A673 (cell line): ENCODE measurements around the gene SMOC2. TPM values are rescaled to one million over a fixed set of nuclear protein-coding genes. Genes with fewer than 3 reads are reported as not detected.
"Not testable (repeated sequence)": the region's sequence is repeated elsewhere in the genome, so short reads cannot be mapped to it uniquely, and the experiment has no call there.

Source experiments
- BruUV-seq: library from RNA; stranded (reverse); fragments of 400-500 nt; replicated peaks from 2 replicates; lab custom pipeline; 2021; lab: Mats Ljungman, UMichigan
- CTCF ChIA-PET: fragments of 300-600 bp; sonication (Branson Sonifier 250); formaldehyde crosslinking; loops from one replicate; lab custom pipeline; 2022; ENCODE audit warnings: antibody characterized with exemption; lab: Charles Lee
- POLR2A ChIA-PET: fragments of 300-600 bp; sonication (Branson Sonifier 250); formaldehyde crosslinking; loops from one replicate; lab custom pipeline; 2022; ENCODE audit warnings: antibody characterized with exemption; ENCODE audit not compliant: low non-redundant PET; lab: Charles Lee
- DNase-seq: peaks from one replicate; pipeline ENCODE4 v3.0.0-alpha.2; 2015; ENCODE audit warnings: low spot score
- H3K27ac ChIP-seq: fragments of 200-600 bp; sonication (generic); 2 replicates; pipeline ENCODE4 v1.5.1; 2016; ENCODE audit warnings: mixed run types, low read depth, mild to moderate bottlenecking, mixed read lengths, antibody characterized with exemption, low read length; ENCODE audit not compliant: poor library complexity, severe bottlenecking
- H3K27me3 ChIP-seq: fragments of 200-600 bp; sonication (generic); replicated peaks from 2 replicates; pipeline ENCODE4 v1.6.1; 2017; ENCODE audit warnings: mixed run types, low read depth, mild to moderate bottlenecking, mixed read lengths, antibody characterized with exemption, low read length; ENCODE audit not compliant: insufficient read depth, poor library complexity
- H3K36me3 ChIP-seq: fragments of 200-600 bp; sonication (generic); 2 replicates; pipeline ENCODE4 v1.6.1; 2016; ENCODE audit warnings: mixed run types, mild to moderate bottlenecking, mixed read lengths, antibody characterized with exemption, low read length; ENCODE audit not compliant: insufficient read depth, poor library complexity, severe bottlenecking
- H3K4me1 ChIP-seq: fragments of 200-600 bp; sonication (generic); 2 replicates; pipeline ENCODE4 v1.6.1; 2017; ENCODE audit warnings: mixed run types, mild to moderate bottlenecking, mixed read lengths, antibody characterized with exemption, low read length; ENCODE audit not compliant: insufficient read depth, poor library complexity, severe bottlenecking
- H3K4me3 ChIP-seq: fragments of 200-600 bp; sonication (generic); 2 replicates; pipeline ENCODE4 v1.5.1; 2016; ENCODE audit warnings: low read depth, mixed run types, mild to moderate bottlenecking, mixed read lengths, low read length; ENCODE audit not compliant: poor library complexity, severe bottlenecking
- H3K9me3 ChIP-seq: fragments of 200-600 bp; sonication (generic); 2 replicates; pipeline ENCODE4 v1.6.1; 2016; ENCODE audit warnings: mixed run types, low read depth, mild to moderate bottlenecking, mixed read lengths, antibody characterized with exemption, low read length; ENCODE audit not compliant: poor library complexity, severe bottlenecking
- EZH2 ChIP-seq: fragments of 200-600 bp; sonication (generic); IDR thresholded peaks from 2 replicates; pipeline ENCODE4 v1.6.1; 2017; ENCODE audit warnings: borderline replicate concordance, low read depth, mild to moderate bottlenecking, mixed read lengths, antibody characterized with exemption, low read length; ENCODE audit not compliant: poor library complexity, severe bottlenecking
- intact Hi-C: fragments of 100-400 bp; cut with micrococcal nuclease; formaldehyde crosslinking; loops from one replicate; pipeline ENCODE4 v1.10.0; 2022; ENCODE audit not compliant: unreplicated experiment
- total RNA-seq: library from RNA; stranded (reverse); gene quantifications from 2 replicates; pipeline ENCODE4 v1.2.3, GENCODE V29; 2021
- TF ChIP-seq, protein P1 (sequence below): fragments of 300-800, 200-600 bp; sonication (generic); conservative IDR thresholded peaks from 2 replicates; pipeline ENCODE4 v1.5.1; 2017; ENCODE audit warnings: low read depth, mild to moderate bottlenecking, antibody characterized with exemption, low read length, moderate library complexity, mixed read lengths

SMOC2 gene
- total RNA-seq, 1 experiment from 2014 or later, result 1.8 TPM

- no peak overlapping the region for H3K27ac ChIP-seq
- no peak for DNase-seq
- H3K4me1 ChIP-seq, result no peaks in the 10 kb centered on the region
- TF ChIP-seq EZH2, result no peak
- TF ChIP-seq, protein P1, sequence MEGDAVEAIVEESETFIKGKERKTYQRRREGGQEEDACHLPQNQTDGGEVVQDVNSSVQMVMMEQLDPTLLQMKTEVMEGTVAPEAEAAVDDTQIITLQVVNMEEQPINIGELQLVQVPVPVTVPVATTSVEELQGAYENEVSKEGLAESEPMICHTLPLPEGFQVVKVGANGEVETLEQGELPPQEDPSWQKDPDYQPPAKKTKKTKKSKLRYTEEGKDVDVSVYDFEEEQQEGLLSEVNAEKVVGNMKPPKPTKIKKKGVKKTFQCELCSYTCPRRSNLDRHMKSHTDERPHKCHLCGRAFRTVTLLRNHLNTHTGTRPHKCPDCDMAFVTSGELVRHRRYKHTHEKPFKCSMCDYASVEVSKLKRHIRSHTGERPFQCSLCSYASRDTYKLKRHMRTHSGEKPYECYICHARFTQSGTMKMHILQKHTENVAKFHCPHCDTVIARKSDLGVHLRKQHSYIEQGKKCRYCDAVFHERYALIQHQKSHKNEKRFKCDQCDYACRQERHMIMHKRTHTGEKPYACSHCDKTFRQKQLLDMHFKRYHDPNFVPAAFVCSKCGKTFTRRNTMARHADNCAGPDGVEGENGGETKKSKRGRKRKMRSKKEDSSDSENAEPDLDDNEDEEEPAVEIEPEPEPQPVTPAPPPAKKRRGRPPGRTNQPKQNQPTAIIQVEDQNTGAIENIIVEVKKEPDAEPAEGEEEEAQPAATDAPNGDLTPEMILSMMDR, result no peak
- ChIA-PET CTCF (no interaction called here), POLR2A (no interaction called here)
- BruUV-seq, result no TSS peak
- no peak overlapping the region for H3K4me3 ChIP-seq
- no peaks in the 10 kb centered on the region for H3K36me3 ChIP-seq
- H3K27me3 ChIP-seq, result no peaks in the 10 kb centered on the region
- H3K9me3 ChIP-seq, result no peaks in the 10 kb centered on the region
- intact Hi-C loops, result no loop called here
These were observed 96.5 kb downstream of the SMOC2 start for GRCh38 chr6:168537540-168537884.

GRCh38 chr6:168538188-168538891 is 97.4 kb downstream of the SMOC2 start:
- intact Hi-C loops, H3K9me3 ChIP-seq, H3K36me3 ChIP-seq, H3K4me1 ChIP-seq, H3K4me3 ChIP-seq, DNase-seq, POLR2A ChIA-PET, BruUV-seq, H3K27me3 ChIP-seq, H3K27ac ChIP-seq, CTCF ChIA-PET: not testable (repeated sequence)
- TF ChIP-seq, protein P1, result 0 out of 2 replicates have a peak, but pooled peaks have one; percentile 13

GRCh38 chr6:168538892-168539811 is 98.2 kb downstream of the SMOC2 start:
- Histone ChIP-seq H3K27me3 (no peaks in the 10 kb centered on the region), H3K36me3 (no peaks in the 10 kb centered on the region), H3K27ac (no peak overlapping the region), H3K9me3 (no peaks in the 10 kb centered on the region), H3K4me3 (no peak overlapping the region), H3K4me1 (no peaks in the 10 kb centered on the region)
- intact Hi-C loops, result no loop called here
- ChIA-PET POLR2A (no interaction called here), CTCF (no interaction called here)
- TF ChIP-seq, protein P1, result no peak
- no peak for TF ChIP-seq EZH2
- no peak for DNase-seq
- no TSS peak for BruUV-seq
